ENCODE measurements around the gene INSL4. TPM values are rescaled to one million over a fixed set of nuclear protein-coding genes. Genes with fewer than 3 reads are reported as not detected.

The INSL4 gene
- total RNA-seq, result not detected in 2 replicates

GRCh38 chr9:5231212-5231611, at the start of gene INSL4:
INSL4 (plus strand) TSS chr9:5231419; CDS start chr9:5231524, 105 bp downstream.

GRCh38 chr9:5185220-5185840, 45.9 kb upstream of the INSL4 start, which contains the start of gene INSL6:
INSL6 (minus strand) TSS chr9:5185639; CDS start chr9:5185602, 37 bp downstream.

Other genes starting within 250 kb of the INSL4 start
- gene JAK2, start 246.1 kb upstream of the INSL4 start, total RNA-seq, result 6.5 and 12.2 TPM in 2 replicates
- not detected in 2 replicates for gene INSL6, start 45.8 kb upstream of the INSL4 start, total RNA-seq
- gene RLN2, start 73.3 kb downstream of the INSL4 start, total RNA-seq, result 0.28 TPM in 1 of 2 replicates, not detected in the other
- not detected in 2 replicates for gene RLN1, start 108.5 kb downstream of the INSL4 start, total RNA-seq
- 9.5 and 12.4 TPM in 2 replicates for gene PLGRKT, start 206.5 kb downstream of the INSL4 start, total RNA-seq
- gene CD274, start 219.1 kb downstream of the INSL4 start, total RNA-seq, result 17.7 and 55.0 TPM in 2 replicates